GM21528 (cell line): ENCODE data around the gene ADAM15.

Experiments
- ATAC-seq: cut with Tn5 transposase; IDR thresholded peaks from one replicate; pipeline ENCODE4 v1.9.1; 2021; ENCODE audit warnings: mild to moderate bottlenecking, moderate library complexity; ENCODE audit not compliant: unreplicated experiment, low FRiP score

Gene ADAM15

GRCh38 chr1:155070158-155070621 is 19.1 kb downstream of the ADAM15 start:
- no peak for ATAC-seq

DNA sequence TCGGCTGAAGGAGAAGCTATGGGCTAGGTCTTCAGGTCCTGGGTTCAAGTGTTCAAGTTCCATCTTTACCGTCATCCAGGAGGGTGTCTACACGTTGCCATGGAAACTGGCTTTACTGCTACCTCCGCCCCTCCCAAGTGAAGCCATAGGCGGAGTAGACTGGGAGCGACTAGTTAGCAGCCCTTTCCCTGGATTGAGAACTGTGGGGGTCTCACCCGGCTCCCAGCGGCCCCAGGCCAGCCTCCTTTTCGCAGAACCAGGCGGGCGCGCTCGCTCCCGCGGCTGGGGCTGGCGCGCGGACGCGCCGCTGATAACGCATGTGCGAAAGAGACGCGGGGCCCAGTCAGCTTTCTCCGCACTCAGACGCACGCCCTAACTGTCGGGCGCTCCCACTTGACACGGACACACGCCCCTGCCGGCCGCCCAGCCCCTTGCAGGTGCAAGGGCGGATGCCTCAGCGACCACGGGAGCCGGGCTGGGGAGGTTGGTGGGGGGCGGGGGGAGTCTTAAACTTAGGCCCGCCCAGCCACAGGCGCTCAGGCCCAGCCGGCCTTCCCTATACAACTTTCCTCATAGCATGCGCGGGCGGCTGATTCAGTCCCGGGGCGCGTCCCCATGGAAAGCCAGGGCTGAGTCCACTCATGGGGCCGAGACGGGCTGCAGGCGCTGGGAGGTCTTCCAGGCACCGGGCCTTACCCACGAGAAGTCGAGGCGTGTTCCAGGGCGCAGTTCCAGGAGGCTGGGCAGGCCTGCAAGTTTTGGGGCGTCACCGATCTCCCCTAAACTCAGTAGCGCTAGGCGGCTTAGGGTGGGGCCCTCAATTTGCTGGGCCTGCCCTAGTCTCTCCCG is 19.8 kb downstream of the ADAM15 start:
- no peak for ATAC-seq

DNA sequence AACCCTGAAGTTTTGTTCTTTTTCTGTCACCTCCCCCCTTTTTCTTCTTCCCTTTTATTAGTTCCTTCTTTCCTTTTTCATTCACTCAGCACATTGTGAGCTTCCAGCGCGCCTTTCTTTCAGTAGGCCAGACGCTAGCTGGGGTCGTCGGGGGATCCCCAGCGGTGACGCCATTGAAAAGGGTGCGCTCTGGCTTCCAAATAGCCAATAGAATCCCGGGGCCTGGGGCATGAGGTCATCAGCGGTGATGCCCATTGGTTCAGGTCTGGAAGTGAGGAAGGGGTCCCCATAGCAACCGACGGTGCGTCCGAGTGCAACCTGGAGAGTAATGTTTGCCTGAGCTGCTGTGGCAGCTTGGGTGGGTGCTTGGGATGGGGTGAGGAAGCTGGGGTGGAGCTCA is 20.6 kb downstream of the ADAM15 start:
- no peak for ATAC-seq

GRCh38 chr1:155072531-155073289 is 21.6 kb downstream of the ADAM15 start:
- no peak for ATAC-seq

- ATAC-seq: no peak
Observed at GRCh38 chr1:155073377-155074242, 22.5 kb downstream of the ADAM15 start.

DNA sequence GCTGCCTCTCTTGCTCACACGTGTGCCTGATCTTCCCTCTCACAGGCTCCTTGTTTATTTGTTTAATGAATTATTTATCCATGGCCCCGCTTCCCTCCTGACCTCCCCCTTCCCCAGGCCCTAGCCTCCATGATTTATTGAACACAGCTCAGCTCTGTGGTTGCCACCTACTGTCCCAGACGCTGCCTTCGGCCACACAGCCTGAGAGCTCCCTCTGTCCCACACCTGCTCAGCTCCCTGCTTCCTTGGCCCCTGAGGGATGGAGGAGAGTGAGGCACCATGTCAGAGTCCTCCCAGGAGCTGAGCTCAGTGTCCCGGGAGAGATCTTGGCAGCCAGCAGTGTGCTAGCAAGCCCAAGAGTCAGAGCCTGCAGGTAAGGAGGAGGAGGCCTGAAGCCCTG is 24.4 kb downstream of the ADAM15 start:
- no peak for ATAC-seq

DNA sequence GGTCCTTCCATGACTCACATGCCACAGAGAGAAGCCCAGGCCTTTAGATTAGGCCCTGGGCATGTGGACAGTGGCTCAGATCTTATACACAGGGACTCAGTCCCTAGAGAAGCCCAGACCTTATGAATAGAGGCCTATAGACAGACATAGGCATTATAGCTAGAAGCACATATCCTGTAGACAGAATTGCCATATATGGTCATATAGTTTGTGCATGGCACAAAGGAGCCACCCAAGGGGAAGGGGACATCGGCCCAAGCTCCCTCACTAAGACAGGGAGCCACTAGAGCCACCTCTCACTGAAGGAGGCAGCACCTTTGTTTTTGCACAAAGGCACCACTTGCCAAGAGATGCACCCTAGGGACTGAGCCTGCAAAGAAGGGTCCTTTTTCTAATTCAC is 25.3 kb downstream of the ADAM15 start:
- no peak for ATAC-seq

DNA sequence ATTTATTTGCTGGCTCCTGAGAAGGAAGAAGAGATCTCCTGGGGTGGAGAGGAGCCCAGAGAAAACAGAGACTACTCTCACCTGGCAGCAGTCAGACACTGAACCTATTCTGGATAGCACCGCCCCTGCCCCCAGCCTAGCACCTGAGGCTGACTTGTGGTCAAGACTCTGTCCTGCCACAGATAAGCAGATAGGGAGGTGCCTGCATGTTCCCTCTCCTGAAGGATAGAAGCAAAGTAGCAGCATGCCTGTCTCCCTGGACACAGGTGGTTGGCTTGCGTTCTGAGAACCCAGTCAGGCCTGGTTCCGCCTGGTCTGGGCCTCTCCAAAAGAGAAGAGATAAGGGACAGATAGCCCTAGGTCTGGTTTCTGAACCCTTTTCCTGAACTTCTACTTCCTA is 26.2 kb downstream of the ADAM15 start:
- ATAC-seq: no peak

DNA sequence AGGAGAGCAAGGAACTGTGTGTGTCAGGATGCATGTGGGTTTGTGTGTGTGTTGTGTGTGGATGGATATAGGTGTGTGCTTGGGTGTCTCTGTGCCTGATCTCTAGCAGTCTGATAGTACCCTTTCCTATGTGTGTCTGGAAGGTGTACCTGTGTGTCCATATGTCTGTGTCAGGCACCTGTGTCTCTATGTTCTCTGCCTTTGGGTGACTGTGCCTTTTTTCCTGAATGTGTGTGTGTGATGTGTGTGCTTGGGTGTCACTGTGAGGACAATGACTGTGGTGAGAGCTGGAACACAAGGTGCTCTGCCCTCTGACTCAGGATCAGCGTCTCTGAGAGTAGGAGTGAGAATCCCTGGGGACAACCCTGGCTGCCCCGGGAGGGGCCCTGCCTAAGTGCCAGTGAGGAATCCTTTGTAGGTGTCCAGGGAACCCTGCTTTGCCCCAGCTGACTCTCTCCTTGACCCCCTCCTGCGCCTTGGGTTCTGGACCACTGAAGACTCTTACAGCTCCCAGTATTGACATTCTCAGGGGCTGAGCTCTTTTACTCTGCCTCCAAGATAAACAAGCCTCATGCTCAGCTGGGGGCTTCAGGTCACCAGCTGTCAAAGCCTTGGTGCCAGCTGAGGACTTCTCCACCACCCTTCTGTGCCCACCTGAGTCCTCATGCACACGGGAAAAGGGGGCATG is 26.8 kb downstream of the ADAM15 start:
- ATAC-seq: no peak

- no peak for ATAC-seq
Observed at GRCh38 chr1:155078469-155079209, 27.5 kb downstream of the ADAM15 start, which contains the start of gene EFNA3. TSS of gene EFNA3 (plus strand) at chr1:155078837. CDS start at chr1:155078942, 105 bp downstream.

- no peak for ATAC-seq
Observed at GRCh38 chr1:155079210-155079486, 28.0 kb downstream of the ADAM15 start.

DNA sequence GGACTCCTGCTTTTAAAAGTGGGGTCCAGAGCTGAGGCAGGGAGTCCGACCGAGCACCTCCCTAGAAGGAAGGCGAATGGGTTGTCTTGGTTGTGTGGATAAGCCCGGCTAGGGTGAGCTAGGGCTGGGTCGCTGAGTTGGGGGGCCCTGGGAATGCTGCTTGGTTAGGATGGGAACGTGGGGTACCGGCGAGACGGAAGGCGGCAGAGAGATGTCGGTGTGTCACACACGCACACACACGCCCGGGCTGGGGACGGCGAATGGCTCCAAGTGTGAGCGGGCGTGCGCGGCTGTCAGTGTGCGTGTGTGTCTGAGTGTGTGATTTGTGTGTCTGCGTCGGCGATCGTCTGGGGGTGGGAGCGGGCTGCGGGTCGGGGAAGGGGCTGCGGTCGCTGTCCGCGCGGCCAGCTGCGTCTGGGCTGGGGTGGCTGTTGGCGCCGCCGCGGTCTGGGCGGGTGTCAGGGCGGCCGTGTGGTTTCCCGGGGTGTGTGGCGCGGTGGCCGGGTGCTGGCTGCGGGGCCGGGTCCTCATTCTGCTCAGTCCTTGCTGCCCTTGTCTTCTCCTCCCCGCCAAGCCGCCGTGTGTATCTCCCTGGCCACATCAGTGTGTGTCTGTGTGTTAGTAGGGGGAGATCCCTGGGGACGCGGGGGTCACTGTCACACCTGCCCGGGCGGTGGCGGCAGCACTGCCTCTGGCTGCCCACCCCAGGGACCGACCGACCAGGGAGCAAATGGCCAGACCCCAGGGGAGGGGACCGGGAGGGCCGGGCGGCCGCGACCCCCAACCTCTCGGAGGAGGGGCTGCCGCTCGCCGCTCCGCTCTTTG is 28.6 kb downstream of the ADAM15 start:
- no peak for ATAC-seq

- ATAC-seq: no peak
Observed at GRCh38 chr1:155080312-155081228, 29.5 kb downstream of the ADAM15 start.

- no peak for ATAC-seq
Observed at GRCh38 chr1:155081472-155082300, 30.6 kb downstream of the ADAM15 start.

GRCh38 chr1:155082301-155083051 is 31.4 kb downstream of the ADAM15 start:
- ATAC-seq: no peak

GRCh38 chr1:155083052-155083541 is 32.0 kb downstream of the ADAM15 start:
- no peak for ATAC-seq
